NCI-H69 (cell line): Measurements from ENCODE around the gene CACNG8.

Experiments
- DNase-seq: peaks from one replicate; lab custom pipeline; 2025; lab: John Stamatoyannopoulos, UW

The CACNG8 gene

DNA sequence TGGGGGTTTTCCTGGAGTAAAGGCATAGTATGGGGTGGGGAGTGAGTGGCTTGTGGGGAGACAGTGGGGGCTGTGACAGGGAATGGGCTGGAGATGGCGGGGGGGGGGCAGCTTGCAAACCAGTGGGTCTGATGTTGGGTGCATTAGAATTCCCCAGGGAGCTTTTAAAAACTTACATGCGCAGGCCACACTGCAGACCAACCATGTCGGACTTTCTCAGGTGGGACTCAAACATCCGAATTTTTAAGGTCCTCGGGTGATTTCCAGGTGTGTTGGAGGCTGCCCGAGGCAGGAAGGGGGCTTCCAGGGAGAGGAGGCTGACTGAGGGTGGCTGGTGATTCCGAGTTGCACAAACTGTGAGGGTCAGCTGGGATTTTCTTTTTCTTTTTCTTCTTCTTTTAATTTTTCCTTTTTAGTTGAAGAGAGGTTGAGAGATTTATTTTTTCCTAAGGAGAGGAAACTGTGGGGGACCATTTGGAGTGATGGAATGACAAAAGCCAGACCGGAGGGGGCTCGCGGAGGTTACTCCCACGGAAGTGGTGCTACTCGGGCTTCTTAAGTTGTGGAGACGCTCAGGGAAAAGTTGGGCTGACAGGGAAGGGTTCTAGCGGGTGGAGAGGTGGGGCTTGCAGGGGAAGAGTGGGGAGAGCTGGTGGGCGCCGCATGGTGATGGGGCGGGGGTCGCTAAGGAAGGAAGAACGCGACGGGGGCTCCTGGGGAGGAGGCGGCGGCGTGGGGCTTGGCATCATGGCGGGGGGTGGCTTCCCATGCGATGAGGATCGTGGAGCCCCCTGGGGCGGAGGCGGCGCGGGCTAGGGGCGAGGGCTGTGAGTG is 997 bp upstream of the CACNG8 start:
- no peak for DNase-seq

GRCh38 chr19:53965091-53965490 is 2.4 kb downstream of the CACNG8 start:
- no peak for DNase-seq

- DNase-seq = no peak
Observed at GRCh38 chr19:53966931-53967330, 4.2 kb downstream of the CACNG8 start.

- no peak for DNase-seq
Observed at GRCh38 chr19:53969366-53969765, 6.6 kb downstream of the CACNG8 start.

DNA sequence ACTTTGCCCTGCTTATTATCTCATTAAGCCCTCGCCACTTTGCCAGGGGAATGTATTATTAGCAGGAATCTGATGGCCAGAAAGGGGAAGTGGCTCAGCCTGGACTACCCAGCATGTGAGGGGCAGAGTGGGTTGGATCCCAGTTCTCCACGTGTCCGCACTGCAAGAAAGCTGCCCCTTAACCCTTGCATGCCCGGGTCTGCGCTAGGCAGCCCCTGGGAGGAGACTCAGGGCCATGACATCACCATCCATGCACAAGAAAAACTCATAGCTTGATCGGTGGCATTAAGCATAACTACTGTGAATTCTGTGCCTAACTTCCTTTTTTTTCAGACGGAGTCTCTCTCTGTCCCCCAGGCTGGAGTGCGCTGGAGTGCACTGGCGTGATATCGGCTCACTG is 8.9 kb downstream of the CACNG8 start:
- DNase-seq = no peak

DNA sequence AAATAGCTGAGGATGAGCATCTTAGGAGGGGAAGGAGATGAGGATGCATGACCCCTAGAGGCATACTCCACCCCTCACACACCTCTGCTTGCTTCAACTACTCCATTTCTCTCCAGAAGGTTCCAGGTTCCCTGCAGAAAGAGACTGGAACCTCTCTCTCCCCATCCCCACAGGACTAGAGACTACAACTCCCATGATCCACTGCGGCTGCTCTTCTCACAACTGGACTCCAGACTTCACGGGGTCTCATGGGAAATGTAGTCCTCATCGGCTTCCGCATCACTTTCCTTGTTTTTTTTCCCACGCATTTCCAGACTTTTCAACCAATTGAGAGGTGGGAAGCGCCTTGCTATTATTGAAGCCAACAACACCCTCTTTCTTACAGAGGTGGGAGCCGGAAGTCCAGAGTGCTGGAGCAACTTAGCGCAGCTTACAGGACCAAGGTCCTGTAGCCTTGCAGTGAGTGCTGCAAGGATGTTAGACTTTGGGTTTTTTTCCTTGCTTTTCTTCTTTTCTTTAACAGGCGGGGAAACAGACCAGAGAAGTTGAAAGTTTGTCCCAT is 14.8 kb downstream of the CACNG8 start:
- peak; percentile 58 for DNase-seq

- no peak for DNase-seq
Observed at GRCh38 chr19:53977991-53978731, 15.4 kb downstream of the CACNG8 start.

GRCh38 chr19:53978975-53979801 is 16.5 kb downstream of the CACNG8 start:
- DNase-seq = no peak

DNA sequence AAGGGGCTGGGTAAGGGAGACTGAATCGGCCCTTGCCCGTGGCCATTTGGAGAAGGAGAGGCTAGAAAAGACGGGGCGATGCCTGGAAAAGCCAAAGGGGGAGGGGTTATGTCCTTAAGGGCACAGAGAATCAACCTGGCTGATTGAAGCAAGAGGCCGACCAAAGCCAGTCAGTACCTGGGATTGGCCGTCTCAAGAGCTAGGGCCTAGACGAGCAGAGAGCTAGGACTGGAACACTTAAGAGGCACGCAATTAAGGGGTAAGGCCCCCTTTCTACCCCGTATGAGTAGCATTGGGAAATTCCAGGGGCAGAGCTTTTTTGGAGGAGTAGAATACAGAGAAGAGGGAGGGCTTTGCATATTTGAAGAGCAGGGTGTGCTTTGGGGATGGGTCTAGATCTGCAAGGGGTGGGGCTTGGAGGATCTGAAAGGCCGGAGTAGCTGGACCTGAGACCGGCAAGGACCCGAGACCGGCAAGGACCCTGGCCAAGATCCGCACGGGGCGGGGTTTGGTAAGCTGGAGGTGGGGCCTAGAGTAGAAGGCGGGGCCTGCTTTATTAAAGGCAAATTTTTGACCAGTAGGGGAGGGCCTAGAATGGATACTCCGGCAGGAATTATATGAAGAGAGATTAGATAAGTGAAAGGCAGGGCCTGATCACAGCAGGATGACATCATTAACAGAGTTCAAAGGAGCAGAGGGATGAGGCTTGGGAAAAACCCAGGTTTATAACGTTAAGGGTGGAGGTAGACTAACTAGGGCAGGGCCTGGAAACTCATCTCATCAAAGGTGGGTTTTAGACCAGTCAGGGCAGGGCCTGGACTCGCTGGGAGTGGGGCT is 18.0 kb downstream of the CACNG8 start:
- no peak for DNase-seq

- DNase-seq = no peak
Observed at GRCh38 chr19:53981376-53981951, 18.7 kb downstream of the CACNG8 start.

- DNase-seq = no peak
Observed at GRCh38 chr19:53982001-53982451, 19.3 kb downstream of the CACNG8 start.

DNA sequence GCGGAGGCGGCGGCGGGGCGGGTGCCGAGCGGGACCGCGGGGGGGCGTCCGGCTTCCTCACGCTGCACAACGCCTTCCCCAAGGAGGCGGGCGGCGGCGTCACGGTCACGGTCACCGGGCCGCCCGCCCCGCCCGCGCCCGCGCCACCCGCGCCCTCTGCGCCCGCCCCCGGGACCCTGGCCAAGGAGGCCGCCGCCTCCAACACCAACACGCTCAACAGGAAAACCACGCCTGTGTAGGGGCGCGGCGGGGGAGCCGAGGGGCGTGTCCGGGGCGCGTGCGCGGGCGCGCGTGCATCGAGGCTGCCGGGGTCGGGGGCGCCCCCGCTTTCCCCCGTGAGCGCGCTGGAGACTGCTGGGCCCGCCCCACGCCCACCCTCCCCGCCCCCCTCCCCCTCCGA is 19.9 kb downstream of the CACNG8 start:
- peak; percentile 19 for DNase-seq

DNA sequence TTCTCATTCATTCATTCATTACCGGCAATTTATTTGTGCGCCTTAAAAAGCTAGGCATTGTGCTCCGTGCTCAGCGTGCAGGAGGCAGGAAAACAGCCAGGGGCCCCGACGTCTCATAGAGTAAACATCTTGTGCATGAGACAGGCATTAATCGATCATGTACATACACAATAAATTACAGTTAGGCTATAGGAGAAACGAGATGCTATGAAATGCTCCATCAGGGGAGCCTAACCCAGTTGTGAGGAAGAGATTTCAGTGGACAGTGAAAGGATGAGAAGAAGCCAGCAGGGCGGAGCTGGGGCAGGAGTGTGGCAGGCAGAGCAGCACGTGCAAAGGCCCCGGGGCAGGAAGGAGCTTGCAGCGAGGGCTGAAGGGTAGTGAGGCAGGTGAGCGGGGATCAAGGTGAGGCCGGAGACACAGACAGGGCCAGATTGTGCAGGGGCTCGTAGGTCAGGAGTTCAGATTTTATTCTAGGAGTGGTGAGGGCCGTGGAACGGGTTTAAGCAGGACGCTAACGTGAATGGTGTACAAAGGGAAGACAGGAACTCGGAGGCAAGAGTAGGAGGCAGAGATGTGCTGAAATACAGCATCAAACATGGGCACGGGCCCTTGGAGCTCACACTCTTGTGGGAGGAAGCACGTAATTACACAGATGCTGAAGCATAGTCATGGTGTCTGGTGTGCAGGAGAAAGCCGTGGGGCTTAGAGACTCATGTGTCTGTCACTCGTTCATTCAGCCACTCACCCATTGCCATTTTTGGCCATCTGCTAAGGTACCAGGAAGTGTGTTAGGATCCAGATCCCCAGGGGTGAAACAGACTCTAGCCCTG is 20.9 kb downstream of the CACNG8 start:
- no peak for DNase-seq

GRCh38 chr19:53985863-53986262 is 23.1 kb downstream of the CACNG8 start:
- DNase-seq = no peak

DNA sequence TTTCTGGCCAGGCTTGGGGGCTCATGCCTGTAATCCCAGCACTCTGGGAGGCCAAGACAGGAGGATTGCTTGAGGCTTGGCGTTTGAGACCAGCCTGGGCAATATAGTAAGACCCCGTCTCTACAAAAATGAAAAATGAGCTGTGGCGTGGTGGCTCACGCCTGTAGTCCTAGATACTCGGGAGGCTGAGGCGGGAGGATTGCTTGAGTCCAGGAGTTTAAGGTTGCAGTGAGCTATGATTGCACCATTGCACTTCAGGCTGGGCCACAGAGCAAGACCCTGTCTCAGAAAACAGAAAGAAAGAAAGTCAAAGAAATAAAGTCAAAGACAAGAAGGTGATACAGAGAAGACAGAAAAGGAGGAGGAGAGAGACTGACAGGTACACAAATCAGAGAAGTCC is 26.2 kb downstream of the CACNG8 start:
- DNase-seq = no peak

- DNase-seq = no peak
Observed at GRCh38 chr19:53989600-53990533, 27.1 kb downstream of the CACNG8 start.

- peak; percentile 77 for DNase-seq
Observed at GRCh38 chr19:53991224-53992113, 28.7 kb downstream of the CACNG8 start, which contains the start of gene CACNG6. Gene CACNG6, plus strand, starts transcription at chr19:53991637. Its CDS starts 1,241 bp downstream, at chr19:53992878.

- DNase-seq = no peak
Observed at GRCh38 chr19:53992211-53992610, 29.5 kb downstream of the CACNG8 start.
